HG03045 (cell line): ENCODE data around the gene EVL.

ENCODE experiments used
- ATAC-seq: cut with Tn5 transposase; IDR thresholded peaks from one replicate; pipeline ENCODE4 v1.9.1; 2021; ENCODE audit warnings: mild to moderate bottlenecking, moderate library complexity; ENCODE audit not compliant: unreplicated experiment

EVL gene

GRCh38 chr14:100037353-100037752 is 27.9 kb upstream of the EVL start:
- ATAC-seq, result no peak

- ATAC-seq, result no peak
Observed at GRCh38 chr14:100038065-100038464, 27.2 kb upstream of the EVL start.

GRCh38 chr14:100039903-100040302 is 25.3 kb upstream of the EVL start:
- ATAC-seq, result no peak

DNA sequence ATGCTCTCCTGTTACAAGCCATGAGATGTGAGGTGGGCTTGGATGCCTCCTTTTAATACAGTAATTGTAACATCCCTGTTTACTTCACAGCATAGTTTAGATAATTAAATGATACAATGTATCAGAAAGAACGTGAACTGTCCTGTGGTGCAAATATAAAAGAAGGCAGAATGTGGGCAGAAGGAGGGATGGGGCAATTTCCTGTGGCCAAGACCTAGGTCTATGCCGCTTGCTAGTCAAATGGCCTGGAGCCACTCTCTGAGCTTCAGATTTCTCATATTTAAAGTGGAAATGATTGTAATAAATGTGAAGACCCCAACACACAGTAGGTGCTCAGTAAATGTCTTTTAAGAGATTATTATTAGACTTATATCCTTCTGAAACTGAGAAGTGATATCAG is 24.0 kb upstream of the EVL start:
- ATAC-seq, result no peak

DNA sequence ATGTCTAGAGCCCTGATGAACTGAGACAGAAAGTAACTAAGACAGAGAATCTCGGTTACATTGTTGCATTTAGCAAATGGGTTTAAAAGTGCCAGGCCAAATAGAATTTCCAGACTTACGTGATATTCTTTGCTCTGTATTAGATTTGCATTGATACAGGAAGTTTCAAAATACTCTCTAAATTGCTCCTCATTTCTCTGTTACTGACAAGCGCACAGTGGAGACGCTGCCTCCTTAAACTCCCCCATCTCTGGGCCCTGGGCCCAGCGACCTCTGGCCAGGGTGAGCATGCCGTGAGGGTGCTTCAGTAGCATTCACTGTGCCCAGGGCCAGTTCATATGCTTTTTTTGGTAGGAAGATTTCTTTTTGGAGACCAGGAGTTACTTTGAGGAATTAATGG is 22.9 kb upstream of the EVL start:
- no peak for ATAC-seq

GRCh38 chr14:100045642-100046344 is 19.4 kb upstream of the EVL start:
- ATAC-seq, result no peak

GRCh38 chr14:100047600-100047999 is 17.6 kb upstream of the EVL start:
- no peak for ATAC-seq

GRCh38 chr14:100048786-100049185 is 16.4 kb upstream of the EVL start:
- no peak for ATAC-seq

GRCh38 chr14:100049220-100049619 is 16.0 kb upstream of the EVL start:
- no peak for ATAC-seq

- ATAC-seq, result no peak
Observed at GRCh38 chr14:100051103-100051502, 14.1 kb upstream of the EVL start.

- ATAC-seq, result no peak
Observed at GRCh38 chr14:100051543-100051942, 13.7 kb upstream of the EVL start.

DNA sequence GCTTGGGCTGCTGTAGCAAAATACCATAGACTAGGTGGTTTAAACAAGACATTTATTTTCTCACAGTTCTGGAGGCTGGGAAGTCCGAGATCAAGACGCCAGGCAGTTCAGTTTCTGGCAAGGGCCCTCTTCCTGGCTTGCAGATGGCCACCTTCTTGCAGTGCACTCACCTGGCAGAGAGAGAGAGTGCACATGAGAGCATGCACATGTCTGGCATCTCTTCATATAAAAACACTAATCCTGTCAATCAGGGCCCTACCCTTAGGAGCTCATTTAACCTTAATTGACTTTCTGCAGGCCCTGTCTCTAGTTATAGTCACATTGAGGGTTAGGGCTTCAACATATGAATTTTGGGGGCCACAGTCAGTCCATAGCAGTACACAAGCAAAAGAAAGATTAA is 12.4 kb upstream of the EVL start:
- ATAC-seq, result no peak

- ATAC-seq, result no peak
Observed at GRCh38 chr14:100054316-100055075, 10.7 kb upstream of the EVL start.

GRCh38 chr14:100056431-100056830 is 8.8 kb upstream of the EVL start:
- ATAC-seq, result no peak

- no peak for ATAC-seq
Observed at GRCh38 chr14:100056964-100057795, 8.0 kb upstream of the EVL start.

- ATAC-seq, result peak; percentile 67
Observed at GRCh38 chr14:100058777-100059437, 6.3 kb upstream of the EVL start.

DNA sequence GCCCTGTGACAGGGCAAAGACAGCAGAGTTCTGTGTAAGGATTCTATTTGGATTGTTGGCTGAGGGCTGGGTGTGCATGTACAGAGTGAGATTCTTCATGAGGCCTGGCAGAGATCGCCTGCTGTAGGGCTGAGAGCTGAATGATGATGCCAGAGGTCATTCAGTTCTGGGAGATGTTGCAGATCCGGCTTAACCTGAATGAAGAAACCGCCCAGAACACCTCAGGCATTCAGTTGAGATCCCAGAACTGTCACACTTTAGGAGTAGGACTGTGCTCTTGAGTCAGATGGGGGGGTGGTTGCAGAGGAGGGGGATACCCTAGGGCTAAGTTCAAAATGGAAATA is 5.8 kb upstream of the EVL start:
- no peak for ATAC-seq

DNA sequence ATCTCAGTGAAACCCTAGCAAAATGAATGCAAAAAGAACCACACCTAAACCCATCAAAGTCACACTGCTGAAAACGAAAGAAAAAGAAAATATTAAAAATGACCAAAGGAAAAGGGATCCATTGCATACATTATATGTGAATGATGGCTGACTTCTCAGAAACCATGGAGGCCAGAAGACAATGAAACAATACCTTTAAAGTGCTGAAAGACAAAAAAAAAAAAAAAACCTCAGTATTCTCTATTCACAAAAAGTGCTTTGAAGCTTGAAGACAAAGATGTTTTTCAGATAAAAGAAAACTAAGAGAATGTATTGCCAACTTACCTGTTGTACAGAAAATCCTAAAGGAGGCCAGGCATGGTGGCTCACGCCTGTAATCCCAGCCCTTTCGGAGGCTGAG is 4.5 kb upstream of the EVL start:
- no peak for ATAC-seq

DNA sequence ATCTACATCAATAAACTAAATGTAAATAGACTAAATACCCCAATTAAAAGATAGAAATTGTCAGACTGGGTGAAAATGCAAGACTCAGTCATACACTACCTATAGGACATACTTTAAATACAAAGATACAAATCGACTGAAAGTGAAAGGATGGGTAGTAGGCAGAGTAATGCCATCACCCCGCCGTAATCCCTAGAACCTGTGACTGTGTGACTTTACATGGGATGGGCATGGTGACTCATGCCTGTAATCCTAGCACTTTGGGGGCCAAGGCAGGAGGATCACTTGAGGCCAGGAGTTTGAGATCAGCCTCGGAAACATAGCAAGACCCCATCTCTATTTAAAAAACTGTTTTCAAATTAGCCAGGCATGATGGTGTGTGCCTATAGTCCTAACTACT is 2.6 kb upstream of the EVL start:
- no peak for ATAC-seq

- no peak for ATAC-seq
Observed at GRCh38 chr14:100063314-100063941, 1.8 kb upstream of the EVL start.
